Adipose tissue (tissue), 3 donors: ENCODE measurements around the gene CDC34. TPM values are rescaled to one million over a fixed set of nuclear protein-coding genes. Genes with fewer than 3 reads are reported as not detected.

Experiments used
- H3K27ac ChIP-seq: one replicate; pipeline ENCODE4 v1.5.1; 2013; ENCODE audit warnings: low read depth, low read length
- WGBS, 3 donors: extraction: QIAGEN DNeasy Blood & Tissue Kit; methylation state at CpG; one replicate each; pipeline ENCODE4 v1.1.7; 2013; 5-methylcytosine and 5-hydroxymethylcytosine counted together
- polyA plus RNA-seq, 3 donors: library from polyadenylated mRNA; stranded (reverse); fragments of 200-250 nt; gene quantifications; one replicate each; pipeline ENCODE4 v1.2.3, GENCODE V29; 2013
- donor health status: healthy with polysubstance abuse.
- donor health status: Bipolar disorder and iron deficiency.
- donor health status: healthy.

CDC34 gene
- polyA plus RNA-seq, 3 donors: 56.3 to 67.9 (median 64.8) TPM

DNA sequence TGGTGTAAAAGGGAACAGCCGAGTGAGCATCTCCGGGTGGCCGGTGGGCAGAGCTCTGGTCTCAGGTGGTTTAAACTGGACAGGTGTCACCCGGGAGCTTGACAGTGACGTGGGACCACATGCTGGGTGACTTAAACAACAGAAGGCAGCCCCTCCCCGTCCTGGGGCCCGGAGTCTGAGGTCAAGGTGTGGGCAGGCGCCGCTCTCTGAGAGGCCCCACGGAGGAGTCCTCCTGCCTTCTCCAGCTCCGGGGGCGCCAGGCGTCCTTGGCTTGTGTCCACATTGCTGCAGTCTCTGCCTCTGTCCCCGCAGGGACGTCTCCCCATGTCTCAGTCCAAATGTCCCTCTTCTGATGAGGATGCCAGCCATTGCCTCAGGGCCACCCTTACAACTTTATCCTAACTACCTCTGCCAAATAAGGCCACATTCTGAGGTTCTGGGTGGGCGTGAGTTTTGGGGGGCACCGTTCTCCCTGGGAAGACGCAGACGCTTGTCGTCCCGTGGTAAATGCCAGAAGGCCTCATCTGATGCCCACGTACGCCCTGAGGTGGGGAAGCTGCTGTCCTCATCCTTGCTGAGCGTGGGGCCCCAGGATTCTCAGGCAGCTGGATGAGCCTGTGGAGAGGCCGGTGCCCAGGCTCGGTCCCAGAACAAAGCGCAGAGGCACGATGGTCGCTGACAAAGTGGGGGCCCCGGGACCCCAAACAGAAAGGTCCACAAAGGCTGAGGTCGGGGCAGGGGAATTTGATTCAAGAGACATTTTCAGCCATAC, 25.2 kb downstream of the CDC34 start:
- 67 to 82% (median 79%) methylated on average over 28 to 31 of the region's 31 CpGs for WGBS, 3 donors

DNA sequence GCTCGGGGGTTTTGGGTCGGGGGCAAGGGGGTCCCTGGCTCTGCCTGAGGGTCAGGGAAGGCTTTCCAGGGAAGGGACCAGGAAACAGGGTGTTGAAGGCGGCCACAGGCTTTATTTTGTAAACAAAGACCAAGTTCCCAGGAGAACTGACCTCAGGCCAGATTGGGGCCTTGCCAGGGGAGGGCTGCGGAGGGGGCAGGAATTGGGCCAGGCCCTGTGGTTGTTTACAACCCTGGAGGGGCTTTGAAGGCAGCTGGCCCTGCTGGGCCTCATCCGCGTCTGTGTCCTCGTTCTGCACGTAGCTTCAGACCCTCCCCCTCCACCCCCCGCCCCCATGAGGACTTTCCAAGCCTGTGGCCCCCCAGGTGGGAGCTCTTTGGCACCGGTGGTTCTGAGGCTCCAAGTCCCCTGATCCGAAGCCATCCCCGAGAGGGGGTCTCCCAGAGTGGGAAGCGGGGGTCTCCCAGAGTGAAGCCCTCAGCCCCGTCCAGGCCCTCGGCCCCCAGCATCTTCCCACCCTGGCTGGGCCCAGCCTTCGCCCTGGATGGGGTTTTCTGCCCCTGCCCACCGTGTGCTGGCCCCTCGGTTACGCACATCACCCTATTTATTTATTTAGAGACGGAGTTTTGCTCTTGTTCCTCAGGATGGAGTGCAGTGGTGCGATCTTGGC, 27.3 kb downstream of the CDC34 start:
- WGBS, 3 donors: 51 to 59% (median 53%) methylated on average over 21 of the region's 21 CpGs

More for the DNA sequence above, 25.2 kb downstream of the CDC34 start:
- H3K27ac ChIP-seq: no peak overlapping the region

DNA sequence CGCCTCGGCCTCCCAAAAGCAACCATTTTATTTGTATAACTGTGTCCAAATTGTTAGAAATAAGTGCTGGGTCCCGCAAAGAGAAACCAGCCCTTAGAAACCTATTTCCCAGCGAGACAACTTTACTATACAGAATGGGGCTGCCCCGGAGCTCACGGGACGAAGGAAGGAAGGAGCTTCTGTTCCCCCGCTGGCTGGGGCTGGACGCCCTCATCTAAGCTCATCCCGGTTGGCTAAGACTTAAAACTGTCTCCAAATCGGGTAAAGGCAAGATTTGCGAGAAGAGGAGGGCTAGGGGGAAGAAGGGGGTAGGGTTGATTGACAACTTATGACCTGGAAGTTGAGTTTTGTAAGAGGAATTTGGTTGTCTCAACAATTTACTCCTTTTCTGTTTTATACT, 28.6 kb downstream of the CDC34 start:
- 71 to 75% (median 72%) methylated on average over 12 of the region's 12 CpGs for WGBS, 3 donors
- H3K27ac ChIP-seq: no peak overlapping the region

More for the DNA sequence above, 27.3 kb downstream of the CDC34 start:
- H3K27ac ChIP-seq: no peak overlapping the region

DNA sequence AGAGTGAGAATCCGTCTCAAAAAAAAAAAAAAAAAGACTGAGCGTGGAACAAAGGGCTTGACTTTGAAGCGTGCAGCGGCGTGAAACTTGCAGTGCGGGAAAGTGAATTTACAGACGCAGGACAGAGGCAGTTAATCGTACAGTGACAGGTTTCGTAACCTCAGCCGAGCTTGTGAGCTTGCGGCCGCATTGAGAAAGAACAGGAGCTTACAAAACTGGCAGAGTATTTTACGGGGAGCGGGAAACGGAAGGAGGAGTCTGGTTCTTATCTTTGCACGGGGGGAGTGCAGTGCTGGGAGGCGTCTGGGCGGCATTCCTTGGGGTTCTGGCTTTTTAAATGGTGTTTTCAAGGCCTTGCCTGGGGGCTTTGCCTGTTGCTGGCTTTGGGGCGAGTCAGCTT, 34.8 kb downstream of the CDC34 start:
- WGBS, 3 donors: 28 to 63% (median 44%) methylated on average over 15 to 19 of the region's 19 CpGs
- no peak overlapping the region for H3K27ac ChIP-seq

DNA sequence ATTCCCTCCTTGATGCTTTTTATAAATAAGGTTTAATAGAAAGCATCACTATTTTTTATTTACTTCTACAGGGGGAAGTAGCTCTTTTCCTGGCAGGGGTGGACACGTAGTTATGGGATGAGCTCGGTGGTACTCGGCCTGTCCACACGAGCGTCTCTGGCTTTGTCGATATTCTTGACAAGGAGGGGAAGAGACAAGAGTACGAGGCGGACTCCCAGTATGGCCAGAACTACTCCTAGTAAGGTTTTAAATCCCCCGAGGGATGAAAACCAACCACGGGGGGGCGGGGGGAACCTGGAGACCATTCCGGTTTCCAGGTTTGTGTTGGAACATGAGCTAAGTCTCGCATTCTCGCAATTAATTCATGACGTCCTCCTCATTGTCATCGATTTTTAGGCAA, 35.3 kb downstream of the CDC34 start:
- 42 to 81% (median 48%) methylated on average over 16 of the region's 16 CpGs for WGBS, 3 donors
- H3K27ac ChIP-seq: no peak overlapping the region

DNA sequence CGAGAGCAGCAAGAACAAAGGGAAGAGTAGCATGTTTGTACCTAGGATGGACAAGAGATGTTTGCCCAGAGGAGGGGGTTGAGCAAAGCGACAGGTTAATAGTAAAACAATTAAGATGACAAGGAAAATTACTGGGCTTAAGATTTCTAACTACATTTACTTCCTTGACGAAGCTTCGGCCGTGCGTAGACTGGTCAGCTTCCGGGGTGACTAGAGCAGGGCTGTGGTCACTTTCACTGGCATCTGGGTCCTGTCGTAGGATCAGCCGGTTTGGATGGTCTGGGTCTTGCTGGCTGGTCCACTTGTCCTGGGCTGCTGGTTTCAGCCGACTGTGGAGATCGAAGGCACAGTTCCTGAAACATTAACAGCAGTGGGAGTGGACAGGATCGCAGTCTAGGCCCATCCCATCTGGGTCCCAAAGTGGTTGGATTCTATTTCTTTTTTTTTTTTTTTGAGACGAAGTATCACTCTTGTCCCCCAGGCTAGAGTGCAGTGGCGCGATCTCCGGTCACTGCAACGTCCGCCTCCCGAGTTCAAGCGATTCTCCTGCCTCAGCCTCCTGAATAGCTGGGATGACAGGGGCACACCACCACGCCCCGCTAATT, 35.8 kb downstream of the CDC34 start:
- no peak overlapping the region for H3K27ac ChIP-seq
- WGBS, 3 donors: 74 to 90% (median 82%) methylated on average over 16 to 22 of the region's 22 CpGs

DNA sequence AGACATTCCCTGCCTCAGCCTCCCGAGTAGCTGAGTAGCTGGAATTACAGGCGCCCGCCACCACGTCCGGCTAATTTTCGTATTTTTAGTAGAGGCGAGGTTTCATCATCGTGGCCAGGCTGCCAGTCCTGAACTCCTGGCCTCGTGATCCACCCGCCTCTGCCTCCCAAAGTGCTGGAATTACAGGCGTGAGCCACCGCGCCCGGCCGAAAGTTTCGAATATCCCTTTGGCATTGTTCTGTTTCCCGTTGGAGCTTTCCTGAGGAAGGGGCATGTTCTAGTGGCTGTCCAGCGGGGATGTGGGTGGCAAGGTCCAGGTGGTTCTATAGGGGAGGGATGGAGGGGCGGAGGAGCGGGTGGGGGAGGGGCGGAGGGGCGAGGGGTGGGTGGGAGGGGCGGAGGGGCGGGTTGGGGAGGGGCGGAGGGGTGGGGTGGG, 38.7 kb downstream of the CDC34 start:
- WGBS, 3 donors: 60 to 76% (median 63%) methylated on average over 18 of the region's 25 CpGs
- H3K27ac ChIP-seq: no peak overlapping the region

DNA sequence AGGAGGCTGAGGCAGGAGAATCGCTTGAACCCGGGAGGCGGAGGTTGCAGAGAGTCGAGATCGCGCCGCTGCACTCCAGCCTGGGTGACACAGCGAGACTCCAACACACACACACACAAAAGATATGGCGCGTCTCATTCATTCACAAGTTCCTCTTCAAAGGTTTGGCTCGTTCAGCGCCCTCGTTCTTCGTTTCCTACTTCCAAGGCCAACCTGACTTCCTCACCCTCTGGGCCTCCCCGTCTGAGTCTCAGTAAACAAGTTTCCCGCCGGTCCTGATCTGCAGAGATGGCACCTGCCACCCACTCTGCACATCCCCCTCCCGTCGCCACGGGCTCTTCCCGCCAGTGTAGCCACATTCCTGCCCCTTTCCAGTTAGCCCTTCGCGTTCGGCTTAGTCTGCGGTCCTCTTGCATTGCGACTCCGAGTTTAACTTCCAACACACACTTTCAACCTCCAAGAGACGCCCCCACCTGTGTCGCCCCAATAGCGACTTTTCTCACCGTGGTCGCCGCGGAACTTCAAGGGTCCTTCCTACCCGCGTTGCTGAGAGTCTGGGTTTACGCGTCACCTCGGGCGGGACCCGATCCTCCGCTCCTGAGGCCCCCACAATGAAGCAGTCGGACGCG, 39.5 kb downstream of the CDC34 start:
- 2 to 4% (median 3%) methylated on average over 43 to 45 of the region's 45 CpGs for WGBS, 3 donors
- no peak overlapping the region for H3K27ac ChIP-seq

DNA sequence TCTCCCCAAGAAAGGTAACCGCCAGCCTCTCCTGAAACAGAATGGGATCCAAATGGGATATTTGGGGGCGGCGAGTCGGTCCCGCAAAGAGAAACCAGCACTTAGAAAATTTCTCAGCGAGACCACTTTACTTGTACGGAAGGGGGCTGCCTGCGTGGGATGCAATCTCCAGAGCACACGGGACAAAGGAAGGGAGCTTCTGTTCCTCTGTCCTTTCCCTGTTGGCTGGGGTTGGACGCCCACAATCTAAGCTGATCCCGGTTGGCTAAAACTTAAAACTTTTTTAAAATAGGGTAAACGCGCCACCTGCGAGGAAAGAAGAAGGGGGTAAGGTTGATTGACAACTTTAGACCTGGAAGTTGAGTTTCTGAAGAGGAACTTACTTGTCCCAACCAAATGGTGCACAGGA, 40.0 kb downstream of the CDC34 start:
- 1 to 2% (median 1%) methylated on average over 14 of the region's 14 CpGs for WGBS, 3 donors
- no peak overlapping the region for H3K27ac ChIP-seq

DNA sequence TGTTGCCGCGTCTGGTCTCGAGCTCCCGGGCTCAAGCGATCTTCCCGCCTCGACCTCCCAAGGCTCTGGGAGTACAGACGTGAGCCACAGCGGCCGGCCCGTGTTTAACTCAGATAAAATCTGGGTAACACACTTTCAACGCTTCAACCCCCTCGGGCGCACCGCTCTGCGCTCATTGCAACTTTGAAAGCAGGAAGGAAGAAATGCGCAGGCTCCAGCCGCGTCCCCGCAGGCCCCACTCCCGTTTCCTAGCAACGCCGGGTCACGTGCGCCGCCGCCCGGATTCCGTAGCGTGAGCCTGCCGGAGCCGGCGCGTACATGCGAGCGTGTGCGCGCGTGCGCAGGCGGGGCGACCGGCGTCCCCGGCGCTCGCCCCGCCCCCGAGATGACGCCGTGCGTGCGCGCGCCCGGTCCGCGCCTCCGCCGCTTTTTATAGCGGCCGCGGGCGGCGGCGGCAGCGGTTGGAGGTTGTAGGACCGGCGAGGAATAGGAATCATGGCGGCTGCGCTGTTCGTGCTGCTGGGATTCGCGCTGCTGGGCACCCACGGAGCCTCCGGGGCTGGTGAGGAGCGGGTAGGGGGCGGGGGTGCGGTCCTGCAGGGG, 40.7 kb downstream of the CDC34 start, which contains the start of gene BSG:
Gene BSG, plus strand, starts transcription at position 457 of the 603 bp plus-strand sequence. Its CDS starts 39 bp downstream, at position 496.
- 0% methylated on average over 70 to 79 of the region's 79 CpGs for WGBS, 3 donors
- H3K27ac ChIP-seq: no peak within 1 kb of the TSS

DNA sequence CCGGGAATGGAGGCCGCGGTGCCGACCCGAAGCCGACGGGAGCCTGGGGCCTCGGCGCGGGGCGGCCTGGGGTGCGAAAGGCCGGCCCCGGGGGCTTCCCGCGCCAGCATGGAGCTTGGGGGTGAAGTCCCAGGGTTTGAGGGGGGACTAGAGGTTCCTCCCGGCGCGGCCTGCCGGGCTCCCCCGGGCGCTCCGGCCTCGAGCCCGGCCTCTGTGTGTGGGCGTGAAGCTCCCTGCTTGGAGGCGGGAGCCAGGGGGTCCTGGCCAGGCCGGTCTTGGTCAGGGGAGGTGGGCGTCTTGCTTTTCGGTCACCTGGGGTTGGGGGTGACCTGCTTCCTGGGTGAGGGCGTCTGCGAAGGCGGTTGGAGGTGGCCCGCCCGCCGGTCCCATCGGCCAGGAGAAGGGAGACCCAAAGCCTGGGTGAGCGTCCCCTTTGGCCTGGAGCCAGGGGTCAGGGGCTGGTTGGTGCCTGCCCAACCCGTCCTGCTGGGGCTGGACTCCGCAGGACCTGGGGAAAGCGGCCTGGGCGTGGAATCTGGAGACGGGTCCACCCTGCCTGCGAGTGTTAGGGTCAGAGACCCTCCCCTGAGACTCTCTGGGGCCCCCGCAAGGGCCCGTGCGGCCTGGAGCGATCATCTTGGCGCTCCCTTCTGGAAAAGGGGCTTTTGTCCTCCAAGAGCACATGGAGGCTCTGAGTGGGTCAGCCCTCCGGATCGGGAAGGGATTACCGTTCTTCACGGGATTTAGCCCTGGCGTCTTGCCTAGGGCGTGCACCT, 41.4 kb downstream of the CDC34 start:
- 0 to 1% (median 0%) methylated on average over 51 to 55 of the region's 55 CpGs for WGBS, 3 donors
- no peak overlapping the region for H3K27ac ChIP-seq

DNA sequence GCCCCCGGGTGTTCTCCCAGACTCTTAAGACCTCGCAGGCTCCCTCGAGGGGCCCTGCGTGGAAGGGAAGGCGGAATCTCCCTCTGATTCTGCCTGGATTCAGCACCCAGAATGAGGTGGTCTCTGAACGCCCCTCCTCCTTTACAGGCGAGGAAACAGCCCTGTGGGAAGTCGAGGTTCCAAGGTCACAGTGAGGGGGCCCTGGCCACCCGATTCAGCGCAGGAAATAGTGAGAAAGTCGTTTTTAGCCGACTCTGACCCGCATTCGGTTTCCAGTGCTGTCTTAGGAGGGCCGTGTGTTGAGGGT, 41.9 kb downstream of the CDC34 start:
- H3K27ac ChIP-seq: no peak overlapping the region
- 3 to 4% (median 3%) methylated on average over 15 of the region's 15 CpGs for WGBS, 3 donors

DNA sequence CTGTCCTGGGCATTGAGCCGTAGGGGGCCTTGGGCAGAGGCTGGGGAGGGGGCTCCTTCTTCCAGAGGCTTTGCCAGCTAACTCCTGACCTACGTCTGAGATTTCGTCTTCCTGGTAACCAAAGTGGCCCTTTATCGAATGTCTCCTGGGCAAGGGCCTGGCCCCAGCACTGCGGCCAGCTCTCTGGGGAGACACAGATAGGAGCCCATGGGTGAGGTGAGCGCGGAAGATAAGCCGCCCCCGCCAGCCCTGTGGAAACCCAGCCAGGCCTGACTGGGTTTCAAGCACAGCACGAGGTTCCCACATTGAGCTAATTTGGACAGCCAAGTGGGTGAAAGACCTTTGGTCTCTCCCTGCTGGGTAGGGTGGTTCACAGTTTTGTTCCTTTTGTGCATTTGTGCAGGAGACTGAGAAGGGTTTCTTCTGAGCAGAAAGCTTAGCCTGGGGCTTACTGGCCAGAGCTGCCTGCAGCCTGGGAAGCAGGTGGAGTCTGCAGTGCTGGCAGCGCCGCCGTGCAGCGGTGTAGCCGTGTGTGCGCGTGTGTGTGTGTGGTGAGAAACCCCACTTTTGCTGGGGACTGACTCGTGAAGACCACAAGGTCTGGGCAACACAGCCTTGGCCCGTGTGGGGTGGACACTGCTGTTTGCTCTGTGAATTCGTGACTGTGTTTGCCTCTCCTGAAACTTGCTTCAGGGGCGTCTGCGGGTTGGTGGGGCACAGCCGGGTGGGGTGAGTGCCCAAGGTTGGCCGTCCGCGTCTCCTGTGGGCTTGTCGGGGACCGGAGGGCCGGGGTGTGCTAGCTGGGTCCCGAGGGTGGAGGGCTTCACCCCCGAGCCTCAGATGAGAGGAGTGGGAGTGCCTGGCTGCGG, 43.3 kb downstream of the CDC34 start:
- no peak overlapping the region for H3K27ac ChIP-seq
- 17 to 50% (median 43%) methylated on average over 32 of the region's 32 CpGs for WGBS, 3 donors

DNA sequence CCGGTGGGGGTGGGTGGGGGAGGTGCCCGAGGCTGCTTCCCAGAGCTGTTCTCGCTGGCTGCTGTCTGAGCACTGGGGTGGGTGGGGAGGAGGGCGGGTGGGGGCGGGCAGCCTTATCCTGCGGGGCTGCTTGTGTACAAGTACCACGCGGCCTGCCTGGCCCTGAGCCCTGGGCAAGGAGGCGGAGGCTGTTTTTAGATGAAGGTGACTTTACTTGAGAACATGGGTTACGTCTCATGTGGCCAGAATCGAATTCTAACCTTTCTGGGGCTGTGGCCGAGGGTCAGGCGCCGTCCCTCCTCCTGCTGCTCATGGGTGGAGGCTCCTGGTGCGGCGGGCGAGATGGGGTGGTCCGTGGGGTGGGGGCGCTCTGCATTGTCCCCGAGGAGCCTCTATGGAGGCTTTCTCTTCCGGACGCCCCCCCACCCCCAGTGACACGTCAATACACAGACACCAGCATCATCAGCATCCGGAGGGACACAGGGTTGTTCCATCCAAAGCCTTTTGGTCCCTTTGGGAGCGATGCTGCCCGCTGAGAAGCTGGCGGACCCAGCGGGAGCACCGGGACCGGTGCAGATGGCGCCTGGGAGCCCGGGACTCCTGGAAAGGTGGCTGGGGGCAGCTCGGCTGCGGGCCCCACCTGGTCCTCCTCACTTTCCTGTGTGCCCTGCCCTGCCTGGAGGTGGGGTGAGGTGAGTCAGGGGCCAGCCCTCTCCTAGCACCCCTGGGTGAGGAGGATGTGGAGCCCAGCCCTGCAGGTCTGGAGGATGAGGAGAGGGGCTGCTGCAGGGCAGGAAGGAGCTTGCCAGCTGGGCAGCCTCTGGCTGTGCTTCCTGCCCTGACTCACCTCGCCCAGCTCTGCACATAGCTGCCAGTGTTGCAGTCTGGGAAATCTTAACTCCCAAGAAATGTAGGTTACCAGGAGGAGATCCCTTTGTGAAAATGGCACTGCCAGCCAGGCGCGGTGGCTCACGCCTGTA, 44.3 kb downstream of the CDC34 start:
- 39 to 64% (median 55%) methylated on average over 37 to 38 of the region's 38 CpGs for WGBS, 3 donors
- no peak overlapping the region for H3K27ac ChIP-seq

DNA sequence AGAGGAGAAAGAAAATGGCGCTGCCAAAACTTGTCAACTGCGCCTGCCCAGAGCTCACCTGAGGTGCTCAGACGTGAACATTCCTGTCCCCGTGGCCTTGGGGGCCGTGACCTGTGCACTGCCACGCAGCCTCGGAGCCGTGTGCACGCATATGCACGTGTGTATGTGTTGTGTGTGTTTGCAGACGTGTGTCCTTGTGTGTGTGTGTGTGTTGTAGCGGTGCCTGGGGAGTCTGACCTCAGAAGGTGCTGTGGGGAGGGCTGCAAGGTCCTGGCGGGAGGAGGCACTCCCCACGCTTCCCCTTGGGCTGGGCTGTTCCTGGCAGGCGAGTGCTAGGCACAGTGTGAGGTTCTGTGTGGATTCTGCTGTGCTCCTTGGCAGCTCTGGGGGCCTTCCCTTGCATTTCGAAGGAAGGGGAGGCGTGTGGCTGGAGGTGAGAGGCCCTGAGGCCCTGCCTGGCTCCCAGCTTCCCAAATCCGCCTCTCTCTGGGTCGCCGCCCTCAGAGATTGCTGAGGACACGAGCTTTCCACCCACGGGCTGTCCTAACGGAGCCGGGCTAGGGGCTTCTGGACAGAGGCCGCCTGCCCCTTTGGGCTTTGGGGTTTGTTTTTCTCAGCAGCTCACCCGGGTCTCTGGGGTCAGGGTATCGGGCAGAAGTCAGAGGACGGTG, 45.3 kb downstream of the CDC34 start:
- no peak overlapping the region for H3K27ac ChIP-seq
- 79 to 82% (median 81%) methylated on average over 28 of the region's 28 CpGs for WGBS, 3 donors
